HepG2 (cell line): ENCODE results near the gene DOK1. TPM values are rescaled to one million over a fixed set of nuclear protein-coding genes. Genes with fewer than 3 reads are reported as not detected.
A peak's percentile ranks its signal among the peaks of the same experiment; 100 is the strongest.

ENCODE experiments used
- ATAC-seq: fragments of 200-7000 bp; cut with Tn5 transposase; 3 replicates; pipeline ENCODE4 v1.9.1; 2020; ENCODE audit warnings: mild to moderate bottlenecking, moderate library complexity
- BruUV-seq: library from RNA; stranded (reverse); fragments of 400-500 nt; replicated peaks from 2 replicates; lab custom pipeline; 2021; lab: Mats Ljungman, UMichigan
- CTCF ChIA-PET: fragments of 300-600 bp; formaldehyde crosslinking; extraction: SDS; loops from one replicate; lab custom pipeline; 2021; ENCODE audit warnings: low total read pairs, inconsistent platforms, low intra/inter-chr PET ratio; lab: Yijun Ruan, JAX
- POLR2A ChIA-PET: fragments of 350-600 bp; sonication (Branson Sonifier 250); formaldehyde crosslinking; loops from one replicate; lab custom pipeline; 2020; ENCODE audit warnings: antibody characterized with exemption, inconsistent platforms; lab: Yijun Ruan, JAX
- DNase-seq: peaks from one replicate; pipeline ENCODE4 v3.0.0-alpha.2; 2015; ENCODE audit warnings: low spot score
- FAIRE-seq: peaks from 3 replicates; lab custom pipeline; 2011; peaks lifted over from hg19 to GRCh38; lab: Jason Lieb, UNC
- H2AFZ ChIP-seq: one replicate; pipeline ENCODE4 v1.6.1; 2011; ENCODE audit warnings: low read length, inconsistent platforms
- H3K27ac ChIP-seq: fragments of 300-600 bp; 3 replicates; pipeline ENCODE4 v1.8.0; 2011; ENCODE audit warnings: mixed run types, mild to moderate bottlenecking, mixed read lengths, low read length, inconsistent platforms; ENCODE audit not compliant: insufficient read depth; ENCODE audit errors: extremely low read length
- H3K27me3 ChIP-seq, 2 experiments: fragments of 200-600 bp in 1 of 2; 2 replicates in 1 of 2; 3 replicates in 1 of 2; pipeline versions ENCODE4 v1.6.0 to v1.8.0; 2011; ENCODE audit warnings: low read length in 2 of 2, mild to moderate bottlenecking in 2 of 2, moderate library complexity in 2 of 2, inconsistent platforms in 1 of 2; ENCODE audit not compliant: insufficient read depth in 2 of 2, control insufficient read depth in 1 of 2
- H3K36me3 ChIP-seq, 2 experiments: fragments of 200-600 bp in 1 of 2; replicated peaks in 1 of 2; 2 replicates in 1 of 2; 3 replicates in 1 of 2; pipeline versions ENCODE4 v1.5.1 to v1.8.0; 2011; ENCODE audit warnings: low read length in 2 of 2, inconsistent platforms in 1 of 2; ENCODE audit not compliant: insufficient read depth in 2 of 2, control insufficient read depth in 1 of 2
- H3K4me1 ChIP-seq: 2 replicates; pipeline ENCODE4 v1.5.1; 2012; ENCODE audit warnings: low read length, inconsistent platforms; ENCODE audit not compliant: insufficient read depth
- H3K4me2 ChIP-seq: 2 replicates; pipeline ENCODE4 v1.6.0; 2011; ENCODE audit warnings: low read depth, low read length, inconsistent platforms
- H3K4me3 ChIP-seq, 3 experiments: fragments of 200-600 bp in 1 of 3; sonication (generic), shearing (Covaris generic) in 1 of 3; replicated peaks in 1 of 3; 2 replicates each; pipeline ENCODE4 v1.5.1; 2011 to 2016; ENCODE audit warnings: low read length in 3 of 3, inconsistent platforms in 2 of 3, low read depth in 2 of 3, mild to moderate bottlenecking in 2 of 3, control low read depth in 1 of 3, mixed read lengths in 1 of 3; ENCODE audit not compliant: insufficient read depth in 1 of 3
- H3K79me2 ChIP-seq: one replicate; pipeline ENCODE4 v1.6.1; 2011; ENCODE audit warnings: low read length, inconsistent platforms; ENCODE audit not compliant: insufficient read depth
- H3K9ac ChIP-seq: 2 replicates; pipeline ENCODE4 v1.6.0; 2011; ENCODE audit warnings: mild to moderate bottlenecking, low read depth, low read length, inconsistent platforms; ENCODE audit not compliant: insufficient read depth
- H3K9me3 ChIP-seq: 2 replicates; pipeline ENCODE4 v1.5.1; 2012; ENCODE audit warnings: mild to moderate bottlenecking, low read length
- H4K20me1 ChIP-seq: 2 replicates; pipeline ENCODE4 v1.6.0; 2011; ENCODE audit warnings: inconsistent platforms, mild to moderate bottlenecking, low read length, moderate library complexity; ENCODE audit not compliant: insufficient read depth
- CTCF ChIP-seq: sonication (generic); formaldehyde crosslinking; IDR thresholded peaks from 2 replicates; pipeline ENCODE4 v1.5.0; 2020; ENCODE audit warnings: mild to moderate bottlenecking, missing genetic modification reagents, moderate library complexity
- FOSL2 ChIP-seq: sonication (generic); formaldehyde crosslinking; IDR thresholded peaks from 2 replicates; pipeline ENCODE4 v1.4.0; 2020; ENCODE audit warnings: missing genetic modification reagents
- FOXA3 ChIP-seq: IDR thresholded peaks from 2 replicates; pipeline ENCODE4 v1.6.1; 2016; ENCODE audit warnings: missing genetic modification reagents, missing compliant biosample characterization
- IRF1 ChIP-seq: sonication (generic); formaldehyde crosslinking; IDR thresholded peaks from 2 replicates; pipeline ENCODE4 v1.4.0; 2020; ENCODE audit warnings: low read depth, mild to moderate bottlenecking, missing genetic modification reagents
- NFAT5 ChIP-seq: sonication (generic); formaldehyde crosslinking; IDR thresholded peaks from 2 replicates; pipeline ENCODE4 v1.4.0; 2020; ENCODE audit warnings: missing genetic modification reagents
- RARA ChIP-seq: IDR thresholded peaks from 2 replicates; pipeline ENCODE4 v1.6.1; 2016; ENCODE audit warnings: missing genetic modification reagents, missing compliant biosample characterization
- SOX13 ChIP-seq, 3 experiments: fragments of 450-650 bp in 1 of 3; sonication (generic) in 1 of 3; formaldehyde crosslinking in 1 of 3; IDR thresholded peaks in 2 of 3; conservative IDR thresholded peaks in 1 of 3; 2 replicates each; pipeline versions ENCODE4 v1.5.0 to v1.6.1; 2016 to 2020; ENCODE audit warnings: antibody characterized with exemption in 1 of 3, mild to moderate bottlenecking in 1 of 3, missing compliant biosample characterization in 1 of 3, missing genetic modification reagents in 1 of 3, moderate library complexity in 1 of 3
- TGIF2 ChIP-seq: IDR thresholded peaks from 2 replicates; pipeline ENCODE4 v1.6.1; 2016; ENCODE audit warnings: control low read depth, missing compliant biosample characterization
- ZFP36L1 ChIP-seq: sonication (generic); formaldehyde crosslinking; IDR thresholded peaks from 2 replicates; pipeline ENCODE4 v1.8.0; 2022; ENCODE audit warnings: mild to moderate bottlenecking, missing genetic modification reagents, moderate library complexity
- ZNF3 ChIP-seq: IDR thresholded peaks from 2 replicates; pipeline ENCODE4 v1.7.0; 2017; ENCODE audit warnings: inconsistent platforms
- ZNF616 ChIP-seq: sonication (generic); formaldehyde crosslinking; IDR thresholded peaks from 2 replicates; pipeline ENCODE4 v1.5.0; 2020; ENCODE audit warnings: low read depth, mild to moderate bottlenecking, missing genetic modification reagents
- ZNF740 ChIP-seq: sonication (generic); formaldehyde crosslinking; IDR thresholded peaks from 2 replicates; pipeline ENCODE4 v1.4.0; 2020; ENCODE audit warnings: missing genetic modification reagents
- ZSCAN29 ChIP-seq: sonication (generic); formaldehyde crosslinking; conservative IDR thresholded peaks from 2 replicates; pipeline ENCODE4 v1.4.0; 2020; ENCODE audit warnings: mild to moderate bottlenecking, missing genetic modification reagents
- WGBS: methylation state at CpG from one replicate; pipeline ENCODE4 v1.1.6; 2017; ENCODE audit warnings: low lambda C conversion rate; 5-methylcytosine and 5-hydroxymethylcytosine counted together
- in situ Hi-C: cut with HindIII; loops from 2 replicates; pipeline ENCODE4 v1.10.0; 2017; ENCODE audit warnings: low pct_unique_long_range_greater_than_20kb; ENCODE audit not compliant: extremely low pct_ligation_motif_present
- intact Hi-C: fragments of 100-400 bp; cut with micrococcal nuclease; formaldehyde crosslinking; loops from one replicate; pipeline ENCODE4 v1.10.0; 2022; ENCODE audit not compliant: unreplicated experiment
- polyA plus RNA-seq, 8 experiments: library from polyadenylated mRNA; depleted of rRNA in 3 of 8; stranded (reverse) in 7 of 8; unstranded in 1 of 8; fragments of >200 nt; fragmentation: Illumina TruSeq in 4 of 8; extraction: Trizol in 4 of 8; gene quantifications; 2 replicates each; pipeline versions ENCODE4 v1.2.1 to v1.2.3, GENCODE V29; 2011 to 2016; ENCODE audit warnings: low read depth in 4 of 8, missing spikeins in 1 of 8, mixed read lengths in 1 of 8; ENCODE audit not compliant: insufficient read depth in 1 of 8
- total RNA-seq, 5 experiments: library from RNA; depleted of rRNA; stranded (reverse); fragments of >200 nt; fragmentation: Illumina TruSeq; extraction: Trizol; gene quantifications; 2 replicates each; pipeline ENCODE4 v1.2.3, GENCODE V29; 2016; ENCODE audit warnings: low read depth in 1 of 5

Gene DOK1
- total and polyA plus RNA-seq, 2 of the 13 experiments (the other 11 are each of a cell fraction or from before 2014, with no cell fraction given) = 0.53 to 0.74 TPM

GRCh38 chr2:74572178-74572925, 17.8 kb downstream of the DOK1 start:
- peaks cover 0 to 43% of the 10 kb centered on the region in 2 experiments; a peak in 4 of 5 replicates for H3K27me3 ChIP-seq
- H3K4me3 ChIP-seq = no peak overlapping the region
- no peak for DNase-seq
- H3K36me3 ChIP-seq = no peaks in the 10 kb centered on the region
- H3K27ac ChIP-seq = no peak overlapping the region
- peaks cover 12% of the 10 kb centered on the region for H3K4me1 ChIP-seq
- H3K9ac ChIP-seq = no peak overlapping the region
- intact Hi-C loops = no loop called here
- in situ Hi-C loops = no loop called here
- H3K4me2 ChIP-seq = no peak overlapping the region; the same call in 1 of the 2 replicates
- H2AFZ ChIP-seq = no peak overlapping the region
- peak; percentile 18 for FAIRE-seq
- WGBS = 10% methylated on average over 3 of the region's 3 CpGs
- ATAC-seq = peak; percentile 83
- CTCF ChIA-PET = no interaction called here
- no peaks in the 10 kb centered on the region for H4K20me1 ChIP-seq
- H3K79me2 ChIP-seq = no peaks in the 10 kb centered on the region
- POLR2A ChIA-PET = no interaction called here
- no TSS peak for BruUV-seq
- H3K9me3 ChIP-seq = no peaks in the 10 kb centered on the region
- TF ChIP-seq ZNF616 (CRISPR knock-in tag) (no peak), ZNF3 (CRISPR knock-in tag) (no peak), ZFP36L1 (CRISPR knock-in tag) (no peak), FOSL2 (CRISPR knock-in tag) (0 out of 2 replicates have a peak, but pooled peaks have one; percentile 31), FOXA3 (CRISPR knock-in tag) (0 out of 2 replicates have a peak, but pooled peaks have one; percentile 10), TGIF2 (CRISPR knock-in tag) (no peak), IRF1 (CRISPR knock-in tag) (no peak), ZNF740 (CRISPR knock-in tag) (peak; percentile 86), NFAT5 (no peak), RARA (CRISPR knock-in tag) (peak; percentile 74), SOX13 (IDR thresholded peaks at IDR 0.05) (no peak), SOX13 (CRISPR knock-in tag; conservative IDR thresholded peaks at IDR 0.05 in 1 of 2, IDR thresholded peaks at IDR 0.05 in 1 of 2) (no peak), ZSCAN29 (CRISPR knock-in tag) (no peak), CTCF (CRISPR knock-in tag) (peak; percentile 57)
